Measurements from ENCODE around the gene LHFPL3. TPM values are rescaled to one million over a fixed set of nuclear protein-coding genes. Genes with fewer than 3 reads are reported as not detected.
"Not testable (repeated sequence)": the region's sequence is repeated elsewhere in the genome, so short reads cannot be mapped to it uniquely, and the experiment has no call there.

Gene LHFPL3
- total RNA-seq, 1 donor from 2014 or later = not detected

GRCh38 chr7:104694710-104695109, 366.3 kb downstream of the LHFPL3 start:
- DNase-seq (ENCODE audit: low read depth) = no peak

GRCh38 chr7:104695563-104695962, 367.2 kb downstream of the LHFPL3 start:
- no peak for DNase-seq (ENCODE audit: low read depth)

- DNase-seq (ENCODE audit: low read depth) = no peak
Observed at GRCh38 chr7:104700336-104700735, 371.9 kb downstream of the LHFPL3 start.

- not testable (repeated sequence) for DNase-seq (ENCODE audit: low read depth)
Observed at GRCh38 chr7:104721027-104721426, 392.6 kb downstream of the LHFPL3 start.

GRCh38 chr7:104723001-104723400, 394.6 kb downstream of the LHFPL3 start:
- no peak for DNase-seq (ENCODE audit: low read depth)

- no peak for DNase-seq (ENCODE audit: low read depth)
Observed at GRCh38 chr7:104758504-104758903, 430.1 kb downstream of the LHFPL3 start.

GRCh38 chr7:104761892-104762291, 433.5 kb downstream of the LHFPL3 start:
- DNase-seq (ENCODE audit: low read depth) = no peak

- DNase-seq (ENCODE audit: low read depth) = no peak
Observed at GRCh38 chr7:104767113-104767512, 438.7 kb downstream of the LHFPL3 start.

- peak; percentile 25 for DNase-seq (ENCODE audit: low read depth)
Observed at GRCh38 chr7:104767826-104768536, 439.6 kb downstream of the LHFPL3 start.

- no peak for DNase-seq (ENCODE audit: low read depth)
Observed at GRCh38 chr7:104772405-104773345, 444.3 kb downstream of the LHFPL3 start.

GRCh38 chr7:104773796-104774195, 445.4 kb downstream of the LHFPL3 start:
- DNase-seq (ENCODE audit: low read depth) = peak; percentile 38

GRCh38 chr7:104775531-104775930, 447.1 kb downstream of the LHFPL3 start:
- DNase-seq (ENCODE audit: low read depth) = peak; percentile 52

GRCh38 chr7:104777301-104777800, 448.9 kb downstream of the LHFPL3 start:
- DNase-seq (ENCODE audit: low read depth) = no peak

- DNase-seq (ENCODE audit: low read depth) = peak; percentile 55
Observed at GRCh38 chr7:104779888-104780287, 451.5 kb downstream of the LHFPL3 start.

GRCh38 chr7:104784686-104785085, 456.3 kb downstream of the LHFPL3 start:
- no peak for DNase-seq (ENCODE audit: low read depth)

- no peak for DNase-seq (ENCODE audit: low read depth)
Observed at GRCh38 chr7:104789780-104790179, 461.4 kb downstream of the LHFPL3 start.

- DNase-seq (ENCODE audit: low read depth) = no peak
Observed at GRCh38 chr7:104790440-104790839, 462.0 kb downstream of the LHFPL3 start.

GRCh38 chr7:104791080-104791479, 462.7 kb downstream of the LHFPL3 start:
- peak; percentile 91 for DNase-seq (ENCODE audit: low read depth)

GRCh38 chr7:104793066-104793465, 464.7 kb downstream of the LHFPL3 start:
- DNase-seq (ENCODE audit: low read depth) = peak; percentile 55

GRCh38 chr7:104794154-104794553, 465.8 kb downstream of the LHFPL3 start:
- peak; percentile 48 for DNase-seq (ENCODE audit: low read depth)

- no peak for DNase-seq (ENCODE audit: low read depth)
Observed at GRCh38 chr7:104794589-104794988, 466.2 kb downstream of the LHFPL3 start.

- no peak for DNase-seq (ENCODE audit: low read depth)
Observed at GRCh38 chr7:104795086-104795485, 466.7 kb downstream of the LHFPL3 start.
